GM12891 (cell line): ENCODE results near the gene PEX14.

Experiments
- DNase-seq: peaks from one replicate; pipeline ENCODE4 v3.0.0; 2011; ENCODE audit warnings: low spot score; ENCODE audit not compliant: insufficient read length
- FAIRE-seq: peaks from 2 replicates; lab custom pipeline; 2011; peaks lifted over from hg19 to GRCh38; lab: Jason Lieb, UNC
- PAX5 ChIP-seq: IDR thresholded peaks from 2 replicates; pipeline ENCODE4 v1.6.1; 2011; ENCODE audit warnings: low read length, moderate library complexity, mild to moderate bottlenecking; ENCODE audit not compliant: insufficient read depth, severe bottlenecking
- POLR2A ChIP-seq: IDR thresholded peaks from 2 replicates; pipeline ENCODE4 v1.6.1; 2011; ENCODE audit warnings: low read depth, low read length, control low read depth
- POLR2AphosphoS5 ChIP-seq: IDR thresholded peaks from 2 replicates; pipeline ENCODE4 v1.6.1; 2011; ENCODE audit warnings: low read depth, low read length, control low read depth
- POU2F2 ChIP-seq: IDR thresholded peaks from 2 replicates; pipeline ENCODE4 v1.6.1; 2011; ENCODE audit warnings: low read depth, mild to moderate bottlenecking, control low read depth, low read length, moderate library complexity
- SPI1 ChIP-seq: IDR thresholded peaks from 2 replicates; pipeline ENCODE4 v1.6.1; 2011; ENCODE audit warnings: low read depth, low read length, control low read depth
- TAF1 ChIP-seq: IDR thresholded peaks from 2 replicates; pipeline ENCODE4 v1.6.1; 2011; ENCODE audit warnings: low read depth, low read length, control low read depth

The PEX14 gene

GRCh38 chr1:10650556-10651388 lies 176.0 kb downstream of the PEX14 start:
- FAIRE-seq: no peak
- TF ChIP-seq POLR2AphosphoS5 (no peak), SPI1 (no peak), PAX5 (no peak), POLR2A (no peak), POU2F2 (no peak)

GRCh38 chr1:10651389-10651766 lies 176.6 kb downstream of the PEX14 start:
- TF ChIP-seq POLR2A (no peak), PAX5 (no peak), SPI1 (no peak), POLR2AphosphoS5 (no peak), POU2F2 (no peak)
- DNase-seq (no peak), FAIRE-seq (no peak)

More at GRCh38 chr1:10650556-10651388, 176.0 kb downstream of the PEX14 start:
- no peak for DNase-seq

GRCh38 chr1:10651793-10652192 lies 177.0 kb downstream of the PEX14 start:
- DNase-seq (no peak), FAIRE-seq (no peak)
- no peak for TF ChIP-seq POLR2A
- no peak for TF ChIP-seq POLR2AphosphoS5
- no peak for TF ChIP-seq POU2F2
- no peak for TF ChIP-seq SPI1
- TF ChIP-seq PAX5: no peak
- no peak for TF ChIP-seq TAF1

GRCh38 chr1:10652626-10653025 lies 177.9 kb downstream of the PEX14 start:
- no peak for FAIRE-seq
- DNase-seq: no peak
- TF ChIP-seq POU2F2: no peak

GRCh38 chr1:10653370-10654125 lies 178.8 kb downstream of the PEX14 start:
- FAIRE-seq: no peak
- DNase-seq: no peak
- no peak for TF ChIP-seq PAX5
- no peak for TF ChIP-seq POLR2A
- no peak for TF ChIP-seq POLR2AphosphoS5
- no peak for TF ChIP-seq SPI1
- TF ChIP-seq POU2F2: no peak
- no peak for TF ChIP-seq TAF1

- DNase-seq (no peak), FAIRE-seq (no peak)
- no peak for TF ChIP-seq POU2F2
- no peak for TF ChIP-seq POLR2AphosphoS5
- no peak for TF ChIP-seq POLR2A
- TF ChIP-seq SPI1: no peak
- no peak for TF ChIP-seq PAX5
- no peak for TF ChIP-seq TAF1
Observed at GRCh38 chr1:10655002-10655401, 180.3 kb downstream of the PEX14 start.

- FAIRE-seq (no peak), DNase-seq (no peak)
- TF ChIP-seq POU2F2 (no peak), POLR2AphosphoS5 (no peak), PAX5 (no peak), POLR2A (no peak), SPI1 (no peak), TAF1 (no peak)
Observed at GRCh38 chr1:10656431-10656830, 181.7 kb downstream of the PEX14 start.

GRCh38 chr1:10657088-10657847 lies 182.5 kb downstream of the PEX14 start:
- no peak for TF ChIP-seq TAF1
- TF ChIP-seq PAX5: no peak
- TF ChIP-seq POLR2A: no peak
- no peak for TF ChIP-seq POU2F2
- TF ChIP-seq POLR2AphosphoS5: no peak
- no peak for TF ChIP-seq SPI1
- no peak for DNase-seq
- FAIRE-seq: no peak

GRCh38 chr1:10658396-10659066 lies 183.8 kb downstream of the PEX14 start:
- no peak for DNase-seq
- FAIRE-seq: no peak

More at GRCh38 chr1:10658396-10659066, 183.8 kb downstream of the PEX14 start:
- no peak for TF ChIP-seq PAX5
- TF ChIP-seq TAF1: no peak
- no peak for TF ChIP-seq POLR2A
- no peak for TF ChIP-seq POU2F2
- no peak for TF ChIP-seq SPI1
- no peak for TF ChIP-seq POLR2AphosphoS5
